GM12874 (cell line): ENCODE results near the gene FNDC3B.

Experiments
- CTCF ChIP-seq: IDR thresholded peaks from 2 replicates; pipeline ENCODE4 v1.5.1; 2011; ENCODE audit warnings: low read depth, mild to moderate bottlenecking, control low read depth, low read length, moderate library complexity; ENCODE audit not compliant: insufficient read depth

The FNDC3B gene

GRCh38 chr3:172052405-172052804 is 13.0 kb downstream of the FNDC3B start:
- no peak for TF ChIP-seq CTCF

- TF ChIP-seq CTCF, result no peak
Observed at GRCh38 chr3:172054115-172054764, 14.9 kb downstream of the FNDC3B start.

GRCh38 chr3:172056416-172056815 is 17.0 kb downstream of the FNDC3B start:
- no peak for TF ChIP-seq CTCF

GRCh38 chr3:172057059-172057458 is 17.7 kb downstream of the FNDC3B start:
- TF ChIP-seq CTCF, result no peak

GRCh38 chr3:172057624-172058327 is 18.4 kb downstream of the FNDC3B start:
- TF ChIP-seq CTCF, result no peak

GRCh38 chr3:172059532-172059931 is 20.2 kb downstream of the FNDC3B start:
- no peak for TF ChIP-seq CTCF

GRCh38 chr3:172060234-172060633 is 20.9 kb downstream of the FNDC3B start:
- TF ChIP-seq CTCF, result no peak
